Mucosa of rectum (tissue), 2 donors: Measurements from ENCODE around the gene STAB2.
"Not testable (repeated sequence)": the region's sequence is repeated elsewhere in the genome, so short reads cannot be mapped to it uniquely, and the experiment has no call there.

Source experiments
- H3K27ac ChIP-seq, 2 donors: one replicate each; pipeline ENCODE4 v1.7.0; 2013; ENCODE audit warnings: inconsistent platforms in 2 of 2, low read depth in 2 of 2, low read length in 2 of 2
- H3K27me3 ChIP-seq, 2 donors: one replicate each; pipeline ENCODE4 v1.7.0; 2013; ENCODE audit warnings: low read length in 2 of 2; ENCODE audit not compliant: control insufficient read depth in 2 of 2, insufficient read depth in 2 of 2
- H3K36me3 ChIP-seq, 2 donors: one replicate each; pipeline ENCODE4 v1.7.0; 2013; ENCODE audit warnings: low read length in 2 of 2; ENCODE audit not compliant: control insufficient read depth in 2 of 2, insufficient read depth in 2 of 2
- H3K4me1 ChIP-seq, 2 donors: one replicate each; pipeline ENCODE4 v1.7.0; 2013; ENCODE audit warnings: low read length in 2 of 2, mild to moderate bottlenecking in 1 of 2; ENCODE audit not compliant: control insufficient read depth in 2 of 2, insufficient read depth in 2 of 2
- H3K4me3 ChIP-seq, 2 donors: one replicate each; pipeline ENCODE4 v1.7.0; 2013; ENCODE audit warnings: low read length in 2 of 2
- H3K9ac ChIP-seq, 2 donors: one replicate each; pipeline ENCODE4 v1.7.0; 2013; ENCODE audit warnings: low read length in 2 of 2, low read depth in 1 of 2, mild to moderate bottlenecking in 1 of 2
- H3K9me3 ChIP-seq, 2 donors: one replicate each; pipeline ENCODE4 v1.7.0; 2013; ENCODE audit warnings: low read length in 2 of 2; ENCODE audit not compliant: control insufficient read depth in 2 of 2
- donor health status: healthy.
- donor health status: Normal muscosa, but diverticular disease.

Gene STAB2

DNA sequence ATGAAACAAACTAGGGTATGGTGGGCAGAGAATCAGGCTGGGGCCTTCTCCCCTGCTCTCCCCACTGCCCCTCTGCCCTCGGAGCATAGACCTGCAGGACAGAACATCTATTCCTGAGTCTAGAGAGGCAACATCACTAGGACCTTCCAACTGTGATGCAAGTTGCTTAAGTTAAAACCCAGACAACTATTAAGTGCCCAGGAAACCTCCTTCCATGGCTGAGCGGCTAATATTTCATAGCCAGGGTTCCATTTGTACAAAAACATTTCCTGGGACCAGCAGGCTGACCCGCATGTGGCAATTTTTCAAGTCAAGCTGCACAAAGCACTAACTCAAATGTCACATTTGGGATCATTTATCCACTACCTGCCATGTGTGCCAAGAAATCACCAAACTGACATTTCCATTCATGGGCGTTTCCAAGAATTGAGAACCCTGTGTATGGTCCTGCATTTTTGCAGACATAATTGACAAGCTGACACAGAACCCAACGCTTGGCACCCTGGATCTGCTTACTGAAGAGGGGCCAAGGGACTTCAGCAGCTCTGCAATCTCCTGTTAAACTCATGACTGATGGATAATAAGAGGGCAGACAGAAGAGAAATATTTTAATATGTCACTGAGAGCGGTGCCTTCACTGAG lies 221.3 kb downstream of the STAB2 start:
- Histone ChIP-seq H3K9ac (no peak overlapping the region), H3K9me3 (no peaks in the 10 kb centered on the region), H3K27ac (no peak overlapping the region), H3K27me3 (no peaks in the 10 kb centered on the region), H3K36me3 (peaks cover 3 to 12% of the 10 kb centered on the region in 2 donors), H3K4me1 (no peaks in the 10 kb centered on the region), H3K4me3 (no peak overlapping the region)

DNA sequence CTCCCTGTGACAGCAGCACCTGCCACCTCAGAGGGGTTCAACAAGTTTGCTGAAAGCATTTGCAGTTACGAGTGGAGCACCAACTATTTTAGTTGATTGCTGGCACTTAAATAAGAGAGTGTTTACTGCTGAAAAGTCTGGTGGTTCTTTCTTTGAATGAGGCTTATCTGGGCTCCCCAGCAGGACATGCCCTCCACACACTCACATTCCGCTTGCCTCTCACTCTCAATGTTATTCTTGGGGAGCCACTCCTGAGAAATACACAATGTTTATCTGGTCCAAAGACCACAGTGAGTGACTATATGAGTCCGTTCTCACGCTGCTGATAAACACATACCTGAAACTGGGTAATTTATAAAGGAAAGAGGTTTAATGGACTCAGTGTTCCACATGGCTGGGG lies 222.1 kb downstream of the STAB2 start:
- Histone ChIP-seq H3K27ac (no peak overlapping the region), H3K9me3 (no peaks in the 10 kb centered on the region), H3K36me3 (peaks cover 3 to 16% of the 10 kb centered on the region in 2 donors), H3K9ac (no peak overlapping the region), H3K27me3 (no peaks in the 10 kb centered on the region), H3K4me3 (no peak overlapping the region), H3K4me1 (no peaks in the 10 kb centered on the region)

DNA sequence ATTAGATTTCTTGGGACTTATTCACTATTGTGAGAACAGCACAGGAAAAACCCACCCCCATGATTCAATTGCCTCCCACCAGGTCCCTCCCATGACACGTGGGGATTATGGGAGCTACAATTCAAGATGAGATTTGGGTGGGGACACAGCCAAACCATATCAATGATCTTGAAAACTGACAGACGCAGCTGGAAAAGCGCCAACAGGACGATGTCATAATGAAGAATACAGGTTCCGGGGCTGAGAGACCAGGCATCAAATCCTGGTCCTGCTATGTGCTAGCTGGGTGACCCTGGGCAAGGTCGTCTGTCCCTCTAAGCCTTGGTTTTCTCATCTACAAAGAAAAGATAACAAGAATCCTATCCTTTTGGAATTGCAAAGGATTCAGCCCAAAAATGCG lies 222.6 kb downstream of the STAB2 start:
- not testable (repeated sequence) for H3K4me1 ChIP-seq, H3K9me3 ChIP-seq, H3K27ac ChIP-seq, H3K4me3 ChIP-seq, H3K27me3 ChIP-seq, H3K9ac ChIP-seq
- H3K36me3 ChIP-seq: peaks cover 3 to 17% of the 10 kb centered on the region in 2 donors

DNA sequence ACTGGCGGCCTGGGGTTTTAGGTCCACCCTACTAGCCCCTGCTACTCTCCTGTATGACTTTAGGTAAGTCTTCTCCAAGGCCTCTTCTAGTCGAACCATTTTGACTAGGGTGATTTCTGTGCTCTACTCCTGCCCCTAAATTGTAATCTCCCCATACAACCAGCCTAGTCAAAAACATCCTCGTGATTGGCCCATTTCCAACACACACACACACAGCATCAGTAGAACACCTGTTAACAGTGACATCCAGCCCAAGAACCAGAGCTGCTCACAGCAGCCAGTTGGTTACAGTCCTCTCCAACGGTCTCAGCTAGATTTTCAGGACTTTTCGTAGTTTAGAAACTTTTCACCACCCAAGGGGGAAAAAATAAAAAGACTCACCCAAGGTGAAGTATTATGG lies 223.0 kb downstream of the STAB2 start:
- H3K9ac ChIP-seq: no peak overlapping the region
- peaks cover 3 to 17% of the 10 kb centered on the region in 2 donors for H3K36me3 ChIP-seq
- no peaks in the 10 kb centered on the region for H3K4me1 ChIP-seq
- no peaks in the 10 kb centered on the region for H3K27me3 ChIP-seq
- no peaks in the 10 kb centered on the region for H3K9me3 ChIP-seq
- no peak overlapping the region for H3K4me3 ChIP-seq
- no peak overlapping the region for H3K27ac ChIP-seq

DNA sequence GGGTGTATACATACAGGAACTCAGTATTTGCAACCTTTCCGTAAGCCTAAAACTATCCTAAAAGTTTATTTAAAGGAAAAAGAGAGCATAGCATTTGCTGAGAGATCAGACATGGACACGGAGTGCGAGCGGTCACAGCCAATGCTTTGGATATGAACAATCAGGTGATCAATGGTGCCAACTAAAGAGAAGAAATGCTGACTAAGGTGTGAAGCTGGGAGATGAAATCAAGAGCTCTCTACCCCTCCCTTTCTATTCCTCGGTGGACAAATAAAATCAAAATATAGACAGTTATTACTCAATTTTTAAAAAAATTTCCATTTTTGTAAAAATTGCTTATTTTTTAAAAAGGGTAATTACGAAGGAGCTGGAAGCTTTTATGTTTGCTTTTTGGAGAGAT lies 224.7 kb downstream of the STAB2 start:
- no peak overlapping the region for H3K27ac ChIP-seq
- H3K4me3 ChIP-seq: no peak overlapping the region
- H3K27me3 ChIP-seq: no peaks in the 10 kb centered on the region
- H3K9ac ChIP-seq: no peak overlapping the region
- H3K9me3 ChIP-seq: no peaks in the 10 kb centered on the region
- H3K4me1 ChIP-seq: no peaks in the 10 kb centered on the region
- H3K36me3 ChIP-seq: peaks cover 3 to 17% of the 10 kb centered on the region in 2 donors

DNA sequence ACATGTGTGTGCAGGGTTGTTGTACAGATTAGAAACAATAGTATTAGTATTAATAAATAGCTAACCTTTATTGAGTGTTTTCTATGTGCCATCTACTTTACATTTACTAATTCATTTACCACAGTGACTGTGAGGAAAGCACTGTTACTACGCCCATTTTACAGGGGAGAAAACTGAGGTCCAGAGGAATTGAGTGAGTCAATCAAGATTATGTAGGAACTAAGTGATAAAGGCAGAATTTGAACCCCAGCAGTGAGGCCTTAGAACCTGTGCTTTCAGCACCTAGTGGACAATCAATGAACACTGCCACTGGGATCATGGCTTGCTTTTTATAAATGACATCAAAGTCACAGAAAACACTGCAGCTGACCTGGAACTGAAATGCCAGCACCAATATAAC lies 225.7 kb downstream of the STAB2 start:
- no peaks in the 10 kb centered on the region for H3K4me1 ChIP-seq
- H3K27ac ChIP-seq: no peak overlapping the region
- peaks cover 3 to 17% of the 10 kb centered on the region in 2 donors for H3K36me3 ChIP-seq

DNA sequence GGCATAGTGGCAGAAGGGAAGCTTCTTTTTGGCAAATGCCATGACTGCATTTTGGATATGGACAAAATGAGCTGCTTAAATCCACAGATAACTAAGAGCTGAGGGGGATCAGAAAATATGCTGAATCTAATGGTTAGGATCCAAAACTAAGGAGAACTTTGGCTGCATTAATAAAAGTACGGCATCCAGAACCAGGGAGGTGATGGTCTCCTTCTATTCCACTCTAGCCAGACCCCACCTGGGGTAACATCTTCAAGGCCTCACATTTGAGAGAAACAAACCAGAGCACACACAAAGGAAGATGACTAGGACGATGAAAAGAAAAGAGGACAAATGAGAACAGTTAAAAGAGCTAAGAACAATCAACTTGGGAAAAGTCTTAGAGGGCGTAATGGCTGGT lies 226.4 kb downstream of the STAB2 start:
- H3K9me3 ChIP-seq: no peaks in the 10 kb centered on the region
- H3K4me1 ChIP-seq: no peaks in the 10 kb centered on the region
- H3K4me3 ChIP-seq: no peak overlapping the region
- H3K36me3 ChIP-seq: peaks cover 3 to 17% of the 10 kb centered on the region in 2 donors
- no peak overlapping the region for H3K27ac ChIP-seq
- no peak overlapping the region for H3K9ac ChIP-seq
- H3K27me3 ChIP-seq: no peaks in the 10 kb centered on the region

More for the DNA sequence above, 225.7 kb downstream of the STAB2 start:
- no peaks in the 10 kb centered on the region for H3K9me3 ChIP-seq
- H3K9ac ChIP-seq: no peak overlapping the region
- no peaks in the 10 kb centered on the region for H3K27me3 ChIP-seq
- H3K4me3 ChIP-seq: no peak overlapping the region

DNA sequence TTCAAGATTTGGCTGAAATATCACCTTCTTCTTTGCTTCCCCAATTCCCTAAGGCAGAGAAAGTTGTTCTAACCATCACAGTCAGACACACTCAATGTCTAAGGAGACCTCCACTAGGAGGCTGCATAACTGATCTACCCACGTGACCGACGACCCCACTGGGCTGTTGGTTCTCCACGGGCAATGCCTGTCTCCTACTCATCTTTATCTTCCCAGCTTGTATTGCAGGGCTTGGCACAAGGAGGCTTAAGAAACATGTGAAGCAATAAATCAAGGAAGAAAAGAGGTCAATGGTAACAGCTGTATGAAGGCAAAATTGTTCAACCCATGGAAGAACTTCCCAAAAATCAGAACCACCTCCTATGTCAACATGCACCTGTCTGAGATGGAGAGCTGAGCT lies 226.9 kb downstream of the STAB2 start:
- Histone ChIP-seq H3K9me3 (no peaks in the 10 kb centered on the region), H3K36me3 (peaks cover 3 to 17% of the 10 kb centered on the region in 2 donors), H3K27me3 (no peaks in the 10 kb centered on the region), H3K9ac (no peak overlapping the region), H3K4me1 (no peaks in the 10 kb centered on the region), H3K4me3 (no peak overlapping the region), H3K27ac (no peak overlapping the region)

DNA sequence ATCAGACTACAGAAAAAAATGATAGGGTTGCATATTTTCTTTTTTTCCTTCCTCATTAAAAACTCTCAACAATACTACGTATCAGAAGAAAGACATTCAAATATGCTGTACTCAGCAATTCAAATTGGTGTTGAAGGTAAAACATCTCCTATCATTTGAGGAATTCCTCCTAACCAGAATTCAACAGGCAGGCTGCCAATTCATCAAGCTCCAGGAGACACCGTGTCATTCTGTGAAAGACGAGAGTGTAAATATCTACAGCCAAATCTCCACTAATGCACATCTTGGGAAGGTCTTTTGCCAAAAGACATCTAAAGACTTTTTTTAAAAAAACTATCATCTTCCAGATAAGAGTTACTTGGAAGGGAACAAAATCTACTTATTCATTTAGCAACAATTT lies 227.4 kb downstream of the STAB2 start:
- no peak overlapping the region for H3K27ac ChIP-seq

More for the DNA sequence above, 227.4 kb downstream of the STAB2 start:
- no peak overlapping the region for H3K9ac ChIP-seq
- H3K9me3 ChIP-seq: no peaks in the 10 kb centered on the region
- H3K36me3 ChIP-seq: peaks cover 3 to 17% of the 10 kb centered on the region in 2 donors
- no peaks in the 10 kb centered on the region for H3K27me3 ChIP-seq
- H3K4me3 ChIP-seq: no peak overlapping the region
- no peaks in the 10 kb centered on the region for H3K4me1 ChIP-seq
